Measurements from ENCODE around the gene POU5F1. TPM values are rescaled to one million over a fixed set of nuclear protein-coding genes. Genes with fewer than 3 reads are reported as not detected.
"Not testable (repeated sequence)": the region's sequence is repeated elsewhere in the genome, so short reads cannot be mapped to it uniquely, and the experiment has no call there.

The POU5F1 gene
- total RNA-seq, 1 experiment from 2014 or later = not detected

DNA sequence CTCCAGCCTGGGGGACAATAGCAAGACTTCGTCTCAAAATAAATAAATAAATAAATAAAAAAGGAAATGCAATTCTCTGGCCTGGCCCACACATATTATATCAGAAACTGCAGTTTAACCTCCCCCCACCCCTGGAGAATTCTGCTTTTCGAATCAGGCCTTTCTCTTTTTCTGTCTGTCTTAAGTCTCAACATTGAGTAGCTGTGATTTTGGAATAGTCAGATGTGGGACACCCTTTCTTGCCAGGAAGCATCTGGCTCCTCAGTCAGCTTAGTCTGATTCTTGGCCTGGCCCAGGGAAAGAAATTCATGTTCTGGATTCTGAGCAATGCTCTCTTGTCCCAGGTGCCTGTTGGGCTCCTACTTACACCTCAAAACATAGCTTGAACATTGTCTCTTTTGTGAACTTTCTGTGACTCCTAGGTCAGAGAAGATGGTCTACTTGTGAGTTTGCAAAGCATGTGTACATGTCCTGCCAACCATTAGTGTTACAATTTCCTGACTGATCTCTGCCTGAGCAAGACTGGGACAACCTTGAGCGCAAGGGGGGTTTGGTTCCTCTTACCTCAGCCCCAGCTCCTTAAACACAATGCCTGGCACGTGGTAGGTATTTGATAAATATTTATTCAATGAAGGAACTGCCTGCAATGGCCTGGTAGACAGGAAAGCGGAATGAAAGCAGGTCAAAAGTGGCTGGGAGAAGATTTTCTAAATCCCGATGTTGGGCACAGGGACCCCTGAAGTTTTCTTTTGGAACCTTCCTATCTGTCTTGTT lies 23.8 kb upstream of the POU5F1 start:
- intact Hi-C loops (cut with micrococcal nuclease; ENCODE audit: unreplicated experiment) = no loop called here
- Histone ChIP-seq H3K4me3 (ENCODE audit: low read depth, low read length, poor library complexity, severe bottlenecking) (no peak overlapping the region), H3K4me1 (ENCODE audit: insufficient read depth, low read length, poor library complexity, severe bottlenecking) (no peaks in the 10 kb centered on the region), H3K9me3 (ENCODE audit: low read depth, low read length, poor library complexity, severe bottlenecking) (no peaks in the 10 kb centered on the region), H3K36me3 (ENCODE audit: insufficient read depth, low read length, poor library complexity, severe bottlenecking) (no peaks in the 10 kb centered on the region), H3K27me3 (replicated peaks; ENCODE audit: insufficient read depth, low read depth, low read length, poor library complexity) (no peaks in the 10 kb centered on the region), H3K27ac (ENCODE audit: low read depth, low read length, poor library complexity, severe bottlenecking) (no peak overlapping the region)
- TF ChIP-seq, protein P1, sequence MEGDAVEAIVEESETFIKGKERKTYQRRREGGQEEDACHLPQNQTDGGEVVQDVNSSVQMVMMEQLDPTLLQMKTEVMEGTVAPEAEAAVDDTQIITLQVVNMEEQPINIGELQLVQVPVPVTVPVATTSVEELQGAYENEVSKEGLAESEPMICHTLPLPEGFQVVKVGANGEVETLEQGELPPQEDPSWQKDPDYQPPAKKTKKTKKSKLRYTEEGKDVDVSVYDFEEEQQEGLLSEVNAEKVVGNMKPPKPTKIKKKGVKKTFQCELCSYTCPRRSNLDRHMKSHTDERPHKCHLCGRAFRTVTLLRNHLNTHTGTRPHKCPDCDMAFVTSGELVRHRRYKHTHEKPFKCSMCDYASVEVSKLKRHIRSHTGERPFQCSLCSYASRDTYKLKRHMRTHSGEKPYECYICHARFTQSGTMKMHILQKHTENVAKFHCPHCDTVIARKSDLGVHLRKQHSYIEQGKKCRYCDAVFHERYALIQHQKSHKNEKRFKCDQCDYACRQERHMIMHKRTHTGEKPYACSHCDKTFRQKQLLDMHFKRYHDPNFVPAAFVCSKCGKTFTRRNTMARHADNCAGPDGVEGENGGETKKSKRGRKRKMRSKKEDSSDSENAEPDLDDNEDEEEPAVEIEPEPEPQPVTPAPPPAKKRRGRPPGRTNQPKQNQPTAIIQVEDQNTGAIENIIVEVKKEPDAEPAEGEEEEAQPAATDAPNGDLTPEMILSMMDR (conservative IDR thresholded peaks at IDR 0.05; ENCODE audit: low read depth, low read length) = no peak
- TF ChIP-seq EZH2 (IDR thresholded peaks at IDR 0.05; ENCODE audit: borderline replicate concordance, low read depth, low read length, poor library complexity, severe bottlenecking) = no peak
- ChIA-PET POLR2A (ENCODE audit: low non-redundant PET) (interaction anchor here (0.6 kb wide), 2 partner anchors 36 to 353 kb away, joined by 4 to 11 read pairs; partner anchors contain the start of gene NFKBIL1), CTCF (no interaction called here)
- DNase-seq (ENCODE audit: low spot score) = no peak
- BruUV-seq (replicated peaks) = no TSS peak

DNA sequence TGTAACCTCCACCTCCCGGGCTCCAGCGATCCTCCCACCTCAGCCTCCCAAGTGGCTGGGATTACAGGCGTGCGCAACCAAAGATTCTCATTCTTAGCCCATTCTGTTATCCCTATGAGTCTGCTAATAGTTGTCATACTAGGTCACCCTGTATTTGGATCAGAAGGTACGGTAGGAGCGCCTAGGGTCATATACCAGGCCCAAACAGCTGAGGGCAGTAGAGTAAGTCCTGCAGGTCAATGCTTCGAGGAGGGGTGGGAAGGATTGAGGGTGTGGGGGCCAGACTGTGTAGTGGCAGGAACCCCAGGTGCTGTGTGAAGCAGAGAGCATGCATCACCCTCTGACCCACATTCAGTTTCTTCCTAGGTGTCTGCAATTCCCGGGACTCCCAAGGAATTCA lies 22.7 kb upstream of the POU5F1 start:
- intact Hi-C loops (cut with micrococcal nuclease; ENCODE audit: unreplicated experiment) = no loop called here
- CTCF ChIA-PET = interaction anchor here (0.7 to 2.3 kb wide), 4 partner anchors 55 to 488 kb away, joined by 3 to 21 read pairs (median 4); partner anchors contain the start of gene PSORS1C2
- no TSS peak for BruUV-seq (replicated peaks)
- TF ChIP-seq, protein P1 (conservative IDR thresholded peaks at IDR 0.05; ENCODE audit: low read depth, low read length) = no peak
- TF ChIP-seq EZH2 (IDR thresholded peaks at IDR 0.05; ENCODE audit: borderline replicate concordance, low read depth, low read length, poor library complexity, severe bottlenecking) = no peak
- POLR2A ChIA-PET (ENCODE audit: low non-redundant PET) = no interaction called here
- Histone ChIP-seq H3K27me3 (replicated peaks; ENCODE audit: insufficient read depth, low read depth, low read length, poor library complexity) (no peaks in the 10 kb centered on the region), H3K9me3 (ENCODE audit: low read depth, low read length, poor library complexity, severe bottlenecking) (no peaks in the 10 kb centered on the region), H3K36me3 (ENCODE audit: insufficient read depth, low read length, poor library complexity, severe bottlenecking) (no peaks in the 10 kb centered on the region), H3K4me1 (ENCODE audit: insufficient read depth, low read length, poor library complexity, severe bottlenecking) (no peaks in the 10 kb centered on the region), H3K27ac (ENCODE audit: low read depth, low read length, poor library complexity, severe bottlenecking) (no peak overlapping the region), H3K4me3 (ENCODE audit: low read depth, low read length, poor library complexity, severe bottlenecking) (no peak overlapping the region)
- DNase-seq (ENCODE audit: low spot score) = no peak

DNA sequence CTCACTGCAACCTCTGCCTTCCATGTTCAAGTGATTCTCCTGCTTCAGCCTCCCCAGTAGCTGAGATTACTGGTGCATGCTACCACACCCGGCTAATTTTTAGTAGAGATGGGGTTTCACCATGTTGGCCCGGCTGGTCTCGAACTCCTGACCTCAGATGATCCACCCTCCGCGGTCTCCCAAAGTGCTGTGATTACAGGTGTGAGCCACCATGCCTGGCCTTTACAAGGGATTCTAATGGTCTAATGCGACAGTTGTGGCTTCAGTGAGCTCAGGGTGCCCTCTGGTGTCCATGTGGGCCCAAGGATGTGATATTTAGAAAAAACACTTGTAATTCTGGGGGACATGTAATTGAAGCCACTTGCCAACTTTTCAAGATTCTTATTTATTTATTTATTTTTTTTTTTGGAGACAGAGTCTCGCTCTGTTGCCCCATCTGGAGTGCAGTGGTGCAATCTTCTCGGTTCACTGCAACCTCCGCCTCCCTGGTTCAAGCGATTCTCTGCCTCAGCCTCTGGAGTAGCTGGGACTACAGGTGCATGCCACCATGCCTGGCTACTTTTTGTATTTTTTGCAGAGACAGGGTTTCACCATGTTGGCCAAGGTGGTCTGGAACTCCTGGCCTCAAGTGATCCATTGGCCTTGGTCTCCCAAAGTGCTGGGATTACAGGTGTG lies 22.1 kb upstream of the POU5F1 start:
- POLR2A ChIA-PET (ENCODE audit: low non-redundant PET); H3K27ac ChIP-seq (ENCODE audit: low read depth, low read length, poor library complexity, severe bottlenecking); BruUV-seq (replicated peaks); H3K4me1 ChIP-seq (ENCODE audit: insufficient read depth, low read length, poor library complexity, severe bottlenecking); H3K9me3 ChIP-seq (ENCODE audit: low read depth, low read length, poor library complexity, severe bottlenecking); H3K36me3 ChIP-seq (ENCODE audit: insufficient read depth, low read length, poor library complexity, severe bottlenecking); H3K27me3 ChIP-seq (replicated peaks; ENCODE audit: insufficient read depth, low read depth, low read length, poor library complexity); H3K4me3 ChIP-seq (ENCODE audit: low read depth, low read length, poor library complexity, severe bottlenecking): not testable (repeated sequence)
- intact Hi-C loops (cut with micrococcal nuclease; ENCODE audit: unreplicated experiment) = loop anchor here (1.0 kb wide), 1 partner anchor 55 kb away; no protein-coding TSS in a partner anchor
- CTCF ChIA-PET = interaction anchor here (0.6 to 2.3 kb wide), 9 partner anchors 26 to 1778 kb away, joined by 3 to 21 read pairs (median 3); partner anchors contain the start of gene PSORS1C2
- peak; percentile 81 for DNase-seq (ENCODE audit: low spot score)
- TF ChIP-seq, protein P1 (conservative IDR thresholded peaks at IDR 0.05; ENCODE audit: low read depth, low read length) = peak; percentile 67

Data from A673 (cell line).